Right lobe of liver (tissue), 4 donors: ENCODE data around the gene ACSBG1.

Experiments used
- CTCF ChIP-seq, 4 donors: fragments of 200-600 bp in 3 of 4; fragments of 450-650 bp in 1 of 4; IDR thresholded peaks; one replicate each; pipeline versions ENCODE4 v1.5.1 to v1.8.0; 2016 to 2022; ENCODE audit warnings: antibody characterized with exemption in 4 of 4, mild to moderate bottlenecking in 2 of 4
- POLR2A ChIP-seq: fragments of 450-650 bp; IDR thresholded peaks from one replicate; pipeline ENCODE4 v1.6.1; 2017; ENCODE audit warnings: antibody characterized with exemption, mild to moderate bottlenecking
- donor health status: DM: no; HTN: no; CAD: no.
- donor health status: DM: no; HTN: no; CAD: no.
- donor health status: DM: no; HTN: yes; CAD: no.

- TF ChIP-seq CTCF (IDR thresholded peaks at IDR 0.05) (no peak), POLR2A (no peak)
Observed at GRCh38 chr15:78243491-78243941, 9.2 kb upstream of the ACSBG1 start.
